K562 (cell line): ENCODE data around the gene RBAK. TPM values are rescaled to one million over a fixed set of nuclear protein-coding genes. Genes with fewer than 3 reads are reported as not detected.

Experiments
- ATAC-seq: fragments of 200-7000 bp; cut with Tn5 transposase; 3 replicates; pipeline ENCODE4 v1.9.1; 2020; ENCODE audit warnings: moderate library complexity
- BruUV-seq: library from RNA; stranded (reverse); fragments of 400-500 nt; replicated peaks from 2 replicates; lab custom pipeline; 2021; lab: Mats Ljungman, UMichigan
- CTCF ChIA-PET: fragments of 300-600 bp; formaldehyde crosslinking; extraction: SDS; loops from one replicate; lab custom pipeline; 2021; ENCODE audit warnings: low intra/inter-chr PET ratio; lab: Yijun Ruan, JAX
- POLR2A ChIA-PET: fragments of 300-600, 350-650 bp; sonication (Branson Sonifier 250); formaldehyde crosslinking; extraction: SDS; loops from one replicate; lab custom pipeline; 2021; ENCODE audit warnings: antibody characterized with exemption, inconsistent platforms; lab: Yijun Ruan, JAX
- DNase-seq, 4 experiments: peaks; one replicate each; pipeline versions ENCODE4 v3.0.0 to v3.0.0-alpha.2; 2011 to 2018; ENCODE audit warnings: low spot score in 3 of 4, mixed read lengths in 3 of 4; ENCODE audit errors: extremely low read depth in 1 of 4
- FAIRE-seq: peaks from 2 replicates; lab custom pipeline; 2011; peaks lifted over from hg19 to GRCh38; lab: Jason Lieb, UNC
- H2AFZ ChIP-seq: 2 replicates; pipeline ENCODE4 v1.6.0; 2011; ENCODE audit warnings: low read depth, low read length, control low read depth, inconsistent platforms
- H3K27ac ChIP-seq: fragments of 200-600 bp; 3 replicates; pipeline ENCODE4 v1.8.0; 2011; ENCODE audit warnings: low read depth, mild to moderate bottlenecking, control low read depth, inconsistent platforms, low read length, moderate library complexity, mixed read lengths; ENCODE audit errors: extremely low read depth
- H3K27me3 ChIP-seq, 2 experiments: fragments of 300-600 bp in 1 of 2; 2 replicates in 1 of 2; 3 replicates in 1 of 2; pipeline versions ENCODE4 v1.6.0 to v1.8.0; 2011; ENCODE audit warnings: inconsistent platforms in 2 of 2, low read length in 2 of 2, mild to moderate bottlenecking in 1 of 2, mixed read lengths in 1 of 2, moderate library complexity in 1 of 2; ENCODE audit not compliant: control insufficient read depth in 2 of 2, insufficient read depth in 2 of 2
- H3K36me3 ChIP-seq: fragments of 300-600 bp; 3 replicates; pipeline ENCODE4 v1.8.0; 2011; ENCODE audit warnings: mild to moderate bottlenecking, low read length, inconsistent platforms; ENCODE audit not compliant: control insufficient read depth, insufficient read depth
- H3K4me1 ChIP-seq, 2 experiments: fragments of 200-600 bp in 1 of 2; replicated peaks in 1 of 2; 2 replicates in 1 of 2; 3 replicates in 1 of 2; pipeline versions ENCODE4 v1.5.1 to v1.8.0; 2011; ENCODE audit warnings: inconsistent platforms in 2 of 2, low read length in 2 of 2, mild to moderate bottlenecking in 1 of 2, mixed read lengths in 1 of 2, moderate library complexity in 1 of 2; ENCODE audit not compliant: control insufficient read depth in 2 of 2, insufficient read depth in 2 of 2
- H3K4me2 ChIP-seq: 2 replicates; pipeline ENCODE4 v1.6.1; 2011; ENCODE audit warnings: low read length, control low read depth, inconsistent platforms, mixed read lengths; ENCODE audit not compliant: insufficient read depth
- H3K4me3 ChIP-seq: fragments of 200-600 bp; sonication (generic), shearing (Covaris generic); 2 replicates; pipeline ENCODE4 v1.5.1; 2016; ENCODE audit warnings: control low read depth, inconsistent platforms
- H3K79me2 ChIP-seq: fragments of 200-600 bp; 3 replicates; pipeline ENCODE4 v1.8.0; 2011; ENCODE audit warnings: low read length, inconsistent platforms; ENCODE audit not compliant: control insufficient read depth, insufficient read depth
- H3K9ac ChIP-seq, 2 experiments: 2 replicates each; pipeline versions ENCODE4 v1.6.0 to v1.6.1; 2011; ENCODE audit warnings: low read depth in 2 of 2, low read length in 2 of 2, control low read depth in 1 of 2, inconsistent platforms in 1 of 2, mild to moderate bottlenecking in 1 of 2, mixed read lengths in 1 of 2; ENCODE audit not compliant: insufficient read depth in 1 of 2
- H3K9me1 ChIP-seq: one replicate; pipeline ENCODE4 v1.6.0; 2011; ENCODE audit warnings: inconsistent platforms, mild to moderate bottlenecking, low read length, moderate library complexity; ENCODE audit not compliant: control insufficient read depth, insufficient read depth
- H3K9me3 ChIP-seq: replicated peaks from 2 replicates; pipeline ENCODE4 v1.5.1; 2011; ENCODE audit warnings: low read depth, low read length, inconsistent platforms; ENCODE audit not compliant: control insufficient read depth, insufficient read depth
- H4K20me1 ChIP-seq: replicated peaks from 2 replicates; pipeline ENCODE4 v1.6.1; 2011; ENCODE audit warnings: low read length, inconsistent platforms, mixed read lengths; ENCODE audit not compliant: control insufficient read depth, insufficient read depth
- DACH1 ChIP-seq: fragments of 450-650 bp; IDR thresholded peaks from 2 replicates; pipeline ENCODE4 v1.6.1; 2018; ENCODE audit not compliant: partially characterized antibody
- DNMT1 ChIP-seq: fragments of 450-650 bp; IDR thresholded peaks from 2 replicates; pipeline ENCODE4 v1.6.1; 2016; ENCODE audit warnings: antibody characterized with exemption, mild to moderate bottlenecking
- ERF ChIP-seq: fragments of 450-650 bp; formaldehyde crosslinking; IDR thresholded peaks from 2 replicates; pipeline ENCODE4 v1.4.0; 2020; ENCODE audit warnings: mild to moderate bottlenecking, mixed read lengths
- JUND ChIP-seq, 2 experiments: IDR thresholded peaks; 2 replicates in 1 of 2; 3 replicates in 1 of 2; pipeline ENCODE4 v1.6.1; 2011; ENCODE audit warnings: borderline replicate concordance in 2 of 2, low read depth in 2 of 2, low read length in 2 of 2, improper control_type of control experiment in 1 of 2, missing biosample characterization in 1 of 2, missing genetic modification characterization in 1 of 2, missing genetic modification reagents in 1 of 2
- PHF20 ChIP-seq: fragments of 450-650 bp; IDR thresholded peaks from 2 replicates; pipeline ENCODE4 v1.6.1; 2018; ENCODE audit not compliant: partially characterized antibody
- SMAD1 ChIP-seq: fragments of 150-350 bp; IDR thresholded peaks from 2 replicates; pipeline ENCODE4 v1.6.1; 2014; ENCODE audit warnings: low read length, low read depth; ENCODE audit not compliant: partially characterized antibody
- SOX6 ChIP-seq: fragments of 450-650 bp; IDR thresholded peaks from 2 replicates; pipeline ENCODE4 v1.6.1; 2014; ENCODE audit warnings: mild to moderate bottlenecking
- ZNF184 ChIP-seq: sonication (generic); formaldehyde crosslinking; IDR thresholded peaks from 2 replicates; pipeline ENCODE4 v1.5.0; 2020; ENCODE audit warnings: missing genetic modification reagents
- ZNF224 ChIP-seq: sonication (generic); formaldehyde crosslinking; IDR thresholded peaks from 2 replicates; pipeline ENCODE4 v1.8.0; 2022; ENCODE audit warnings: mild to moderate bottlenecking, missing genetic modification reagents
- WGBS: fragments of 100-300 bp; shearing (Covaris generic); methylation state at CpG from one replicate; pipeline ENCODE4 v1.1.6; 2016; ENCODE audit warnings: low coverage, mixed read lengths; ENCODE audit not compliant: insufficient coverage; ENCODE audit errors: missing lambda C conversion rate; 5-methylcytosine and 5-hydroxymethylcytosine counted together
- in situ Hi-C: fragments of 300-500 bp; cut with MboI; formaldehyde crosslinking; loops from 4 replicates; pipeline ENCODE4 v1.15.0; 2018; ENCODE audit warnings: inconsistent platforms, mixed read lengths
- intact Hi-C: fragments of 100-400 bp; cut with micrococcal nuclease; formaldehyde crosslinking; loops from 2 replicates; pipeline ENCODE4 v1.14.2; 2022
- polyA plus RNA-seq, 8 experiments: library from polyadenylated mRNA; depleted of rRNA in 4 of 8; stranded (reverse) in 5 of 8; unstranded in 3 of 8; fragments of >200 nt; fragmentation: Nextera tagmentation in 2 of 8; fragmentation: Illumina TruSeq in 1 of 8; extraction: Ambion mirVana in 2 of 8; extraction: Trizol in 1 of 8; gene quantifications; 2 replicates each; pipeline versions ENCODE4 v1.2.1 to v1.2.3, GENCODE V29; 2011 to 2014; ENCODE audit warnings: inconsistent platforms in 1 of 8, missing spikeins in 1 of 8
- total RNA-seq, 7 experiments: library from RNA; depleted of rRNA in 6 of 7; stranded (reverse); fragments of >200 nt in 6 of 7; fragmentation: Illumina TruSeq in 2 of 7; extraction: Trizol in 2 of 7; gene quantifications; 2 replicates each; pipeline versions ENCODE4 v1.2.1 to v1.2.3, GENCODE V29; 2011 to 2021; ENCODE audit warnings: low replicate concordance in 1 of 7
- TF ChIP-seq, protein P1 (sequence below), 2 experiments: fragments of 450-650 bp; conservative IDR thresholded peaks; 2 replicates each; pipeline ENCODE4 v1.6.1; 2017; ENCODE audit warnings: mild to moderate bottlenecking in 2 of 2, moderate library complexity in 2 of 2
- TF ChIP-seq, protein P2 (sequence below): sonication (generic); formaldehyde crosslinking; IDR thresholded peaks from 2 replicates; pipeline ENCODE4 v1.8.0; 2022; ENCODE audit warnings: mild to moderate bottlenecking, missing genetic modification reagents

Gene RBAK
- total and polyA plus RNA-seq, 9 of the 15 experiments (the other 6 are each of a cell fraction or from before 2014, with no cell fraction given), result 2.7 to 13.2 (median 10.1) TPM

DNA sequence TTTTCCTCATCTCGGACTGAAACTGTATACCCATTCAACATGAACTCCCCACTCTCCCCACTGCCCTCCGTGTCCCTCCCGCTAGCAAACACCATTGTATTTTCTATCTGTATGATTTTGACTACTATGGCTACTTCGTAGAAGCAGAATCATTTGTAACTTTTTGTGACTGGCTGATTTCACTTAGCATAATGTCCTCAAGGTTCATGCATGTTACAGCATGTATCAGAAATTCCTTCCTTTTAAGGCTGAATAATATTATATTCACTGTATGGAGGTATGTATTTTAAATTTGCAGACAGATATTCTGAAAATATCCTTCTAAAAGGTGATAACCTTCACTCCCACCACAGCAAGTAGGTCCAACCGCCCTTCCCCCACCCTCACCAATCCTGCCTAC, 43.7 kb upstream of the RBAK start:
- H3K9me3 ChIP-seq, result no peaks in the 10 kb centered on the region
- ChIA-PET POLR2A (no interaction called here), CTCF (no interaction called here)
- ATAC-seq (no peak), DNase-seq (no peak), FAIRE-seq (no peak)
- in situ Hi-C loops (no loop called here), intact Hi-C loops (no loop called here)
- H2AFZ ChIP-seq, result no peak overlapping the region
- no peaks in the 10 kb centered on the region for H3K9me1 ChIP-seq
- 92% methylated on average over 5 of the region's 5 CpGs for WGBS
- H3K27ac ChIP-seq, result no peak overlapping the region
- TF ChIP-seq PHF20, result no peak
- TF ChIP-seq, protein P1, sequence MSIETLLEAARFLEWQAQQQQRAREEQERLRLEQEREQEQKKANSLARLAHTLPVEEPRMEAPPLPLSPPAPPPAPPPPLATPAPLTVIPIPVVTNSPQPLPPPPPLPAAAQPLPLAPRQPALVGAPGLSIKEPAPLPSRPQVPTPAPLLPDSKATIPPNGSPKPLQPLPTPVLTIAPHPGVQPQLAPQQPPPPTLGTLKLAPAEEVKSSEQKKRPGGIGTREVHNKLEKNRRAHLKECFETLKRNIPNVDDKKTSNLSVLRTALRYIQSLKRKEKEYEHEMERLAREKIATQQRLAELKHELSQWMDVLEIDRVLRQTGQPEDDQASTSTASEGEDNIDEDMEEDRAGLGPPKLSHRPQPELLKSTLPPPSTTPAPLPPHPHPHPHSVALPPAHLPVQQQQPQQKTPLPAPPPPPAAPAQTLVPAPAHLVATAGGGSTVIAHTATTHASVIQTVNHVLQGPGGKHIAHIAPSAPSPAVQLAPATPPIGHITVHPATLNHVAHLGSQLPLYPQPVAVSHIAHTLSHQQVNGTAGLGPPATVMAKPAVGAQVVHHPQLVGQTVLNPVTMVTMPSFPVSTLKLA (conservative IDR thresholded peaks at IDR 0.05), result no peak
- TF ChIP-seq, protein P2, sequence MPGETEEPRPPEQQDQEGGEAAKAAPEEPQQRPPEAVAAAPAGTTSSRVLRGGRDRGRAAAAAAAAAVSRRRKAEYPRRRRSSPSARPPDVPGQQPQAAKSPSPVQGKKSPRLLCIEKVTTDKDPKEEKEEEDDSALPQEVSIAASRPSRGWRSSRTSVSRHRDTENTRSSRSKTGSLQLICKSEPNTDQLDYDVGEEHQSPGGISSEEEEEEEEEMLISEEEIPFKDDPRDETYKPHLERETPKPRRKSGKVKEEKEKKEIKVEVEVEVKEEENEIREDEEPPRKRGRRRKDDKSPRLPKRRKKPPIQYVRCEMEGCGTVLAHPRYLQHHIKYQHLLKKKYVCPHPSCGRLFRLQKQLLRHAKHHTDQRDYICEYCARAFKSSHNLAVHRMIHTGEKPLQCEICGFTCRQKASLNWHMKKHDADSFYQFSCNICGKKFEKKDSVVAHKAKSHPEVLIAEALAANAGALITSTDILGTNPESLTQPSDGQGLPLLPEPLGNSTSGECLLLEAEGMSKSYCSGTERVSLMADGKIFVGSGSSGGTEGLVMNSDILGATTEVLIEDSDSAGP, result no peak
- no peak for TF ChIP-seq ERF (CRISPR knock-in tag)
- no peak for TF ChIP-seq JUND (IDR thresholded peaks at IDR 0.05; ENCODE audit: borderline replicate concordance, low read depth, low read length)
- TF ChIP-seq JUND (tag; IDR thresholded peaks at IDR 0.05; ENCODE audit: borderline replicate concordance, low read depth, low read length), result no peak
- no peak for TF ChIP-seq ZNF184 (CRISPR knock-in tag)
- TF ChIP-seq ZNF224, result no peak
- TF ChIP-seq DACH1, result no peak
- TF ChIP-seq SOX6, result no peak
- no peak for TF ChIP-seq SMAD1
- no peak for TF ChIP-seq DNMT1
- no peaks in the 10 kb centered on the region for H4K20me1 ChIP-seq
- no peak overlapping the region for H3K4me3 ChIP-seq
- no peak overlapping the region for H3K9ac ChIP-seq
- H3K4me2 ChIP-seq, result no peak overlapping the region
- H3K4me1 ChIP-seq, result no peaks in the 10 kb centered on the region
- H3K27me3 ChIP-seq, result no peaks in the 10 kb centered on the region
- H3K36me3 ChIP-seq, result peaks cover 35% of the 10 kb centered on the region; the same call in 1 of the 3 replicates
- BruUV-seq, result no TSS peak
- no peaks in the 10 kb centered on the region for H3K79me2 ChIP-seq
